ENCODE measurements around the gene GATAD2B.

The GATAD2B gene

GRCh38 chr1:153763365-153764225 lies 159.2 kb downstream of the GATAD2B start:
- ChIA-PET CTCF (interaction anchor here (1.0 to 4.4 kb wide), 8 partner anchors 13 to 222 kb away, joined by 3 to 18 read pairs (median 4); partner anchors contain the start of genes DENND4B and SLC27A3), POLR2A (no interaction called here)
- no peak for DNase-seq (ENCODE audit: extremely low spot score)
- no peak for TF ChIP-seq CTCF (IDR thresholded peaks at IDR 0.05; ENCODE audit: control extremely low read depth, extremely low read depth, low read depth, missing control alignments)

- no peak for DNase-seq (ENCODE audit: extremely low spot score)
- ChIA-PET CTCF (interaction anchor here (1.0 to 4.4 kb wide), 5 partner anchors 10 to 26 kb away, joined by 3 to 18 read pairs (median 4); partner anchors contain the start of gene SLC27A3), POLR2A (no interaction called here)
- TF ChIP-seq CTCF (IDR thresholded peaks at IDR 0.05; ENCODE audit: control extremely low read depth, extremely low read depth, low read depth, missing control alignments) = no peak
Observed at GRCh38 chr1:153760440-153760839, 162.3 kb downstream of the GATAD2B start.
